B cell (primary cell): ENCODE results near the gene LSM14A. TPM values are rescaled to one million over a fixed set of nuclear protein-coding genes. Genes with fewer than 3 reads are reported as not detected.

Source experiments
- ATAC-seq: fragments of 200-7000 bp; cut with Tn5 transposase; one replicate; pipeline ENCODE4 v1.10.0; 2021; ENCODE audit warnings: low read depth, mild to moderate bottlenecking, moderate number of reproducible peaks, moderate library complexity
- CTCF ChIA-PET: fragments of 350-600 bp; sonication (Branson Sonifier 250); formaldehyde crosslinking; loops from one replicate; lab custom pipeline; 2021; ENCODE audit warnings: antibody characterized with exemption, inconsistent platforms; lab: Charles Lee
- POLR2A ChIA-PET: fragments of 350-600 bp; sonication (Branson Sonifier 250); formaldehyde crosslinking; loops from one replicate; lab custom pipeline; 2021; ENCODE audit warnings: antibody characterized with exemption; lab: Charles Lee
- DNase-seq: peaks from one replicate; pipeline ENCODE4 v3.0.0; 2013
- H2AFZ ChIP-seq: 2 replicates; pipeline ENCODE4 v1.6.1; 2012; ENCODE audit warnings: mild to moderate bottlenecking, low read depth, low read length; ENCODE audit not compliant: insufficient read depth, poor library complexity, severe bottlenecking
- H3K27ac ChIP-seq, 2 donors: 1 replicate in 1 of 2; 2 replicates in 1 of 2; pipeline ENCODE4 v1.5.1; 2012 to 2013; ENCODE audit warnings: low read length in 2 of 2, mild to moderate bottlenecking in 2 of 2, moderate library complexity in 1 of 2
- H3K27me3 ChIP-seq, 4 experiments: fragments of 200-600 bp in 1 of 4; sonication (generic) in 1 of 4; replicated peaks in 1 of 4; 1 replicate in 2 of 4; 2 replicates in 2 of 4; pipeline versions ENCODE4 v1.6.1 to v1.7.0; 2013 to 2016; ENCODE audit warnings: low read length in 3 of 4, mild to moderate bottlenecking in 2 of 4, mixed read lengths in 1 of 4, moderate library complexity in 1 of 4; ENCODE audit not compliant: insufficient read depth in 4 of 4, control insufficient read depth in 3 of 4; ENCODE audit errors: control extremely low read depth in 1 of 4
- H3K36me3 ChIP-seq, 2 experiments: replicated peaks in 1 of 2; 1 replicate in 1 of 2; 2 replicates in 1 of 2; pipeline versions ENCODE4 v1.6.1 to v1.7.1; 2013; ENCODE audit warnings: low read length in 1 of 2; ENCODE audit not compliant: insufficient read depth in 2 of 2, control insufficient read depth in 1 of 2; ENCODE audit errors: control extremely low read depth in 1 of 2, extremely low read depth in 1 of 2
- H3K4me1 ChIP-seq, 2 donors: fragments of 200-600 bp in 1 of 2; sonication (generic) in 1 of 2; 1 replicate in 1 of 2; 2 replicates in 1 of 2; pipeline versions ENCODE4 v1.5.1 to v1.6.1; 2013 to 2017; ENCODE audit warnings: low read length in 2 of 2; ENCODE audit not compliant: control insufficient read depth in 2 of 2, insufficient read depth in 2 of 2
- H3K4me2 ChIP-seq: replicated peaks from 2 replicates; pipeline ENCODE3; 2012; ENCODE audit warnings: mild to moderate bottlenecking, low read depth, low read length; ENCODE audit not compliant: poor library complexity, severe bottlenecking
- H3K4me3 ChIP-seq, 5 experiments: fragments of 200-600 bp in 1 of 5; sonication (generic) in 1 of 5; 1 replicate in 3 of 5; 2 replicates in 2 of 5; pipeline versions ENCODE4 v1.5.1 to v1.7.0; 2011 to 2016; ENCODE audit warnings: low read length in 4 of 5, mild to moderate bottlenecking in 4 of 5, low read depth in 2 of 5, control low read depth in 1 of 5, moderate library complexity in 1 of 5; ENCODE audit not compliant: insufficient read depth in 1 of 5; ENCODE audit errors: control extremely low read depth in 1 of 5, extremely low read depth in 1 of 5
- H3K79me2 ChIP-seq: fragments of 200-600 bp; sonication (generic); one replicate; pipeline ENCODE4 v1.6.0; 2016; ENCODE audit warnings: low read length; ENCODE audit not compliant: control insufficient read depth, insufficient read depth
- H3K9ac ChIP-seq: fragments of 200-600 bp; sonication (generic); 2 replicates; pipeline ENCODE4 v1.6.1; 2017; ENCODE audit warnings: mild to moderate bottlenecking, low read length, moderate library complexity
- H3K9me3 ChIP-seq, 3 donors: one replicate each; pipeline versions ENCODE4 v1.6.1 to v1.7.1; 2013; ENCODE audit warnings: low read length in 2 of 3; ENCODE audit not compliant: control insufficient read depth in 2 of 3, insufficient read depth in 1 of 3; ENCODE audit errors: control extremely low read depth in 1 of 3
- H4K20me1 ChIP-seq: 2 replicates; pipeline ENCODE4 v1.6.0; 2012; ENCODE audit warnings: mild to moderate bottlenecking, low read length; ENCODE audit not compliant: insufficient read depth, control insufficient read depth, poor library complexity, severe bottlenecking
- H3K27ac Mint-ChIP-seq: one replicate; pipeline ENCODE4 v1.8.0; 2021; ENCODE audit warnings: mixed read lengths
- H3K27me3 Mint-ChIP-seq: one replicate; pipeline ENCODE4 v1.8.0; 2021; ENCODE audit warnings: mixed read lengths
- H3K4me1 Mint-ChIP-seq: one replicate; pipeline ENCODE4 v1.8.0; 2021; ENCODE audit warnings: mixed read lengths
- H3K4me3 Mint-ChIP-seq: one replicate; pipeline ENCODE4 v1.8.0; 2021; ENCODE audit warnings: mixed read lengths
- H3K9me3 Mint-ChIP-seq: one replicate; pipeline ENCODE4 v1.8.0; 2022; ENCODE audit warnings: mixed read lengths; ENCODE audit not compliant: insufficient read depth
- CTCF ChIP-seq: fragments of 200-600 bp; IDR thresholded peaks from one replicate; pipeline ENCODE4 v1.8.0; 2022; ENCODE audit warnings: antibody characterized with exemption, mild to moderate bottlenecking
- EZH2 ChIP-seq: IDR thresholded peaks from 2 replicates; pipeline ENCODE4 v1.6.1; 2012; ENCODE audit warnings: borderline replicate concordance, low read depth, mild to moderate bottlenecking, moderate library complexity, low read length; ENCODE audit not compliant: insufficient read depth, poor library complexity, severe bottlenecking
- WGBS: methylation state at CpG from one replicate; pipeline ENCODE4 v1.1.5; 2013; ENCODE audit warnings: missing lambda C conversion rate; ENCODE audit not compliant: insufficient coverage; 5-methylcytosine and 5-hydroxymethylcytosine counted together
- intact Hi-C: fragments of 100-400 bp; cut with micrococcal nuclease; formaldehyde crosslinking; loops from one replicate; pipeline ENCODE4 v1.10.0; 2022
- polyA plus RNA-seq: library from polyadenylated mRNA; depleted of rRNA; stranded (reverse); fragments of >200 nt; gene quantifications from 2 replicates; pipeline ENCODE4 v1.2.3, GENCODE V29; 2012
- total RNA-seq, 2 donors: library from RNA; stranded (reverse); fragments of 120-200 nt in 1 of 2; gene quantifications; 1 replicate in 1 of 2; 2 replicates in 1 of 2; pipeline versions ENCODE4 v1.2.3 to v1.2.4, GENCODE V29; 2013 to 2022

The LSM14A gene
- total and polyA plus RNA-seq, 2 donors (not counting 1 experiment from before 2014, with no cell fraction given) = 90.7 to 163 TPM

GRCh38 chr19:34269081-34269480 is 96.8 kb downstream of the LSM14A start:
- intact Hi-C loops = no loop called here
- Histone ChIP-seq H3K9ac (peak overlapping the region; percentile 19), H3K4me2 (peak overlapping the region; percentile 70), H3K27me3 (no peaks in the 10 kb centered on the region), H4K20me1 (no peaks in the 10 kb centered on the region), H3K9me3 (no peaks in the 10 kb centered on the region), H3K27ac (peak overlapping the region; percentile 86 to 96), H3K36me3 (no peaks in the 10 kb centered on the region), H3K4me3 (peak overlapping the region in 1 of 5 experiments; percentile 17), H3K79me2 (peaks cover 91% of the 10 kb centered on the region), H3K4me1 (peaks cover 73 to 76% of the 10 kb centered on the region in 2 donors), H2AFZ (peak overlapping the region; percentile 16)
- no peak for TF ChIP-seq EZH2
- TF ChIP-seq CTCF = no peak
- no peaks in the 10 kb centered on the region for H3K27me3 Mint-ChIP-seq
- POLR2A ChIA-PET = interaction anchor here (0.9 to 1.6 kb wide), 5 partner anchors 8 to 96 kb away, joined by 3 to 12 read pairs (median 4); partner anchors contain the start of gene GARRE1
- H3K9me3 Mint-ChIP-seq = no peaks in the 10 kb centered on the region
- CTCF ChIA-PET = interaction anchor here (1.0 to 2.9 kb wide), 5 partner anchors 12 to 93 kb away, joined by 3 to 16 read pairs (median 5); no protein-coding TSS in a partner anchor
- H3K4me1 Mint-ChIP-seq = peaks cover 71% of the 10 kb centered on the region
- no peak for ATAC-seq
- peak overlapping the region; percentile 14 for H3K4me3 Mint-ChIP-seq
- DNase-seq = no peak
- peak overlapping the region; percentile 75 for H3K27ac Mint-ChIP-seq
- WGBS = 65% methylated on average over 7 of the region's 8 CpGs

GRCh38 chr19:34269489-34269888 is 97.2 kb downstream of the LSM14A start:
- peaks cover 74% of the 10 kb centered on the region for H3K4me1 Mint-ChIP-seq

More at GRCh38 chr19:34269489-34269888, 97.2 kb downstream of the LSM14A start:
- no peaks in the 10 kb centered on the region for H3K9me3 Mint-ChIP-seq
- ChIA-PET CTCF (interaction anchor here (1.0 to 2.9 kb wide), 6 partner anchors 8 to 93 kb away, joined by 3 to 16 read pairs (median 4); no protein-coding TSS in a partner anchor), POLR2A (interaction anchor here (0.9 to 1.6 kb wide), 8 partner anchors 9 to 98 kb away, joined by 3 to 12 read pairs (median 4); partner anchors contain the start of genes GARRE1 and LSM14A)
- no peaks in the 10 kb centered on the region for H4K20me1 ChIP-seq
- H3K27me3 ChIP-seq = no peaks in the 10 kb centered on the region
- no peaks in the 10 kb centered on the region for H3K9me3 ChIP-seq
- no peak for TF ChIP-seq EZH2
- no peak for TF ChIP-seq CTCF
- peaks cover 91% of the 10 kb centered on the region for H3K79me2 ChIP-seq
- DNase-seq (no peak), ATAC-seq (peak; percentile 12)
- no peaks in the 10 kb centered on the region for H3K27me3 Mint-ChIP-seq
- H2AFZ ChIP-seq = peak overlapping the region; percentile 69
- peak overlapping the region; percentile 60 for H3K4me3 Mint-ChIP-seq
- peak overlapping the region; percentile 13 to 48 (median 36) for H3K4me3 ChIP-seq
- intact Hi-C loops = no loop called here
- peak overlapping the region; percentile 70 for H3K4me2 ChIP-seq
- H3K27ac Mint-ChIP-seq = peak overlapping the region; percentile 84
- H3K9ac ChIP-seq = peak overlapping the region; percentile 65
- peak overlapping the region; percentile 86 to 96 for H3K27ac ChIP-seq
- H3K4me1 ChIP-seq = peaks cover 77 to 80% of the 10 kb centered on the region in 2 donors
- no peaks in the 10 kb centered on the region for H3K36me3 ChIP-seq
- no CpG with 5 or more reads among the region's 2 CpGs for WGBS
